GM08714 (cell line): ENCODE data around the gene PRKAB2.
"Not testable (repeated sequence)": the region's sequence is repeated elsewhere in the genome, so short reads cannot be mapped to it uniquely, and the experiment has no call there.

Source experiments
- H3K4me3 ChIP-seq: fragments of 200-500 bp; sonication (Bioruptor generic); 2 replicates; pipeline ENCODE4 v1.5.1; 2014; ENCODE audit warnings: mild to moderate bottlenecking, low read length, inconsistent platforms
- ZNF274 ChIP-seq: IDR thresholded peaks from 2 replicates; pipeline ENCODE4 v1.6.1; 2012; ENCODE audit warnings: mild to moderate bottlenecking, low read depth, low read length

Gene PRKAB2

DNA sequence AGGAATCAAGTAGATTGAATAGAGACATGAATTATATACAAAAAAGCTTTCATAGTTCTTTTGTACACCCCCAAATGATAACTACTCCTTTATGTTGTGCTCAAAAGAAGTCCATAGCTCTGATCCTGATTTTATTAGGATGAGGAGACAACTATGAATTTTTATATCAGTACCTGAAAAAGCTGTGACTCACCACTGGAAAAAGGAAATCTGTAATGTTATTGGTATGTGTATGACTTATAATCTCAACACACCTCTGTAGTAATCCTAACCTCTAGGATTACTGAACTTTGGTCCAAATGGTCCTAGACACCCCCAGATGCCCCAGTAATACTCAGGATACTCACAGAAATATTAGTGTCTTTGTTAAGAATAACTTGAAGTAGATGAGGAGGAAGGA lies 10.2 kb downstream of the PRKAB2 start:
- no peak for TF ChIP-seq ZNF274
- H3K4me3 ChIP-seq: no peak overlapping the region

- H3K4me3 ChIP-seq: not testable (repeated sequence)
These were observed 15.2 kb downstream of the PRKAB2 start for GRCh38 chr1:147157116-147157515.

DNA sequence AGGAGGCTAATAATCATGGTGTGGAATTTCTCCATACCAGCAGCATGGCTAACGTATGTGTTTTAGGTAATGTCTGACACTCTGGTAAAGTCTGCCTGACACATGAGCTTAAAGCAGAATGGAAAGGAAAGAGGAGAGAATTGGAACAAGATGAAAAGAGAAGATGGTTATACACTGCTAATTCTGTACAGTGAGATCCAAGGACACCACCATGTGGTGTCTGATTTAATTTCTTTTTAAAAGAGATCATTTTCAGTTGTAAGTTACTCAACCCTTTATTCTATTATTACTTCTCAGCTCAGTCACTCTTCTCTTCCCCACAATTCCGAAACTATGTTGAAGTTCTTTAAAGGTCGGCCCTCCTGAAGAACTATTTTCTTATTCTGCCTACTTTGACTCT lies 15.6 kb downstream of the PRKAB2 start:
- TF ChIP-seq ZNF274: no peak
- H3K4me3 ChIP-seq: no peak overlapping the region

- H3K4me3 ChIP-seq: no peak overlapping the region
- TF ChIP-seq ZNF274: no peak
These were observed 19.5 kb downstream of the PRKAB2 start for GRCh38 chr1:147152772-147153171.

GRCh38 chr1:147151244-147151643 lies 21.0 kb downstream of the PRKAB2 start:
- TF ChIP-seq ZNF274: no peak
- H3K4me3 ChIP-seq: no peak overlapping the region

- TF ChIP-seq ZNF274: no peak
- H3K4me3 ChIP-seq: no peak overlapping the region
These were observed 29.4 kb downstream of the PRKAB2 start for GRCh38 chr1:147142886-147143285.

DNA sequence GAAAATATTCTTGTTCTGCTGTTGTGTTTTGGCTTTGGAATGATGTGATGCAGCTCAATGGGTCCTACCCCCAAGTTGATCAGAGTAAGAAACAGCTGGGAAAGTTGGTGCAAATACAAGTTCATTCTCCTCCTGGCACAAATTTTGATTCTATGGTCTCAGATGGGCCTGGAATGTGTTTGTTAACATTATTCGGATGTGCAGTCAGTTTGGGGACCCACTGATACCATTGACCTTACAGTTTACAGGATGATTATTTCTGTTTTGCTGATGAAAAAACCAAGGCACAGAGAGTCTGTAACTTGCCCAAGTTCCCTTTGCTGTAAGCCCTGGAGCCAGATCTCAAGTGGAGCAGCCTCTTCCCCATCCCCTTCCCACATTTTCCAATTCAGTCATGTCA lies 41.5 kb downstream of the PRKAB2 start:
- H3K4me3 ChIP-seq: not testable (repeated sequence)

GRCh38 chr1:147129116-147129873 lies 43.0 kb downstream of the PRKAB2 start:
- TF ChIP-seq ZNF274: no peak
- no peak overlapping the region for H3K4me3 ChIP-seq

- no peak for TF ChIP-seq ZNF274
- H3K4me3 ChIP-seq: no peak overlapping the region
These were observed 48.0 kb downstream of the PRKAB2 start for GRCh38 chr1:147124266-147124665.

DNA sequence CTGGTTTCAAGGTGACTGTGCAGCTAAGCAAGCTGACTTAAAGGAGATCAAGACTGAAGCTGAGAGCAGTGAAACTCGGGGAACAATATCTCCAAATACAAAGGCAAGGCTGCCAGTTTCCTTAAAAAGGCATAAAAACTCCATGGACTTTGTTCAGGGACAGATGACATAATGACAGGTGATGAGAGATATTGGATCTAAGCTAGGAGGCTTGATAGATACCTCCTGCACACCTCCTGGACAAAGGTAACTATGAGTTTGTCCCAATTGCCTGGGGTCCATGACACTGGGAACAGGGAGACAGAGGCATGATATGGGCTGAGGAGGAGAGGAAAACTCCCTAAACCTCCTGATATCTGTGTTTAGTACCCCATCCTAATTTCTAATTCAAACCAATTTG lies 55.2 kb downstream of the PRKAB2 start:
- TF ChIP-seq ZNF274: no peak
- H3K4me3 ChIP-seq: no peak overlapping the region

GRCh38 chr1:147115496-147115895 lies 56.8 kb downstream of the PRKAB2 start:
- TF ChIP-seq ZNF274: no peak
- H3K4me3 ChIP-seq: no peak overlapping the region

DNA sequence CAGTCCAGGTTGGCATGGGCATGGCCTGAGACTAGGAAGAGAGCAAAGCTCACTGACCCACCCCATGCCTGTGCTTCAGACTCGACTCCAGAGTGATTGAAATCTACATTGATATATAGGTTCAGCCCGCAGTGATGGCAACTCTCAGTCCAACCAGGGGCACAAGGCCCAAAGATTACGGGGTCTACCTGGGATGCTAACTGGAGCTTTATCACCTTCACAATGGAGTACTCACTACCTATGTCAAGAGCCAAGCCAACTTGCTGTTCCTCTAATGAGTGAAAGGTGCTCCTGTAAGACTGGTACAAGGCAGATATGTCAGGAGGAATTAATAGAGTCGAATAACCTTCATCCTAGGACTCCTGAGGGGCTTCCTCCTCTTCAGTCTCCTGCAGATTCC lies 57.2 kb downstream of the PRKAB2 start:
- H3K4me3 ChIP-seq: not testable (repeated sequence)

DNA sequence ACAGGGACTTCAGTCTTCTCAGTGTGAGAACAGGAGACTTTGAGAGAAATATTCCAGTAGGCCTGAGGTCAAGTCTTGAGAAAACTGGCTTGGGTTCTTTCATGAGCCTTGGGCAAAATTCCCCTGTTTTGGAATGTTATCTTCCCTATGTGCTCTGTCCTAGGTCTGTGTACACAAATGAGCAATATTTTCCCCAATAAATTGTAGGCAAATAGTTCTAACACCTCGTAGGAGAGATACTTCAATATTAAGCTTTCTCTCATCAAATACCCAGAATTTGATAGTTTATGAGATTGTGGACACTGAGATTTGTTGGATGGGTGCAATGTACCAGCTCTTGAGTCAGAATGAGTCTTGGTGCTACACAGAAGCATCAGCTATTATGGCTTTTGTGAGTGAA lies 57.9 kb downstream of the PRKAB2 start:
- H3K4me3 ChIP-seq: not testable (repeated sequence)

- no peak overlapping the region for H3K4me3 ChIP-seq
- no peak for TF ChIP-seq ZNF274
These were observed 60.7 kb downstream of the PRKAB2 start for GRCh38 chr1:147111381-147112130.

DNA sequence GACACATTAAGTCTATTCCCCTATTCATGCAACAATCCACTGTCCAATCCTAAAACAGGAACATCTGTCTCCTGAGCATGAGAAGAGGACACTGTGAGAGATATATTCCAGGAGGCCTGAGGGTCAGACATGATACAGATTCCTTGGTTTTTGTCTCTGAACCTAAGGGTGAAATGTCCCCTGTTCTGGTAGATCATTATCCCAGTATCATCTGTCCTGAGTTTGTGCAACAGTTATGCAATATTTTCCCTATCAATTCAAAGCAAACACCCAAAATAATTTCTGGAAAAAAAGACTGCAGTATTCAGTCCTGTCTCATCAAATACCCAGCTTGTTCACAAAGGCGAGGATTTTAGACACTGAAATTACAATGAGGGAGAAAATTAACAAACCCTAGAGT lies 61.4 kb downstream of the PRKAB2 start:
- no peak for TF ChIP-seq ZNF274
- no peak overlapping the region for H3K4me3 ChIP-seq

DNA sequence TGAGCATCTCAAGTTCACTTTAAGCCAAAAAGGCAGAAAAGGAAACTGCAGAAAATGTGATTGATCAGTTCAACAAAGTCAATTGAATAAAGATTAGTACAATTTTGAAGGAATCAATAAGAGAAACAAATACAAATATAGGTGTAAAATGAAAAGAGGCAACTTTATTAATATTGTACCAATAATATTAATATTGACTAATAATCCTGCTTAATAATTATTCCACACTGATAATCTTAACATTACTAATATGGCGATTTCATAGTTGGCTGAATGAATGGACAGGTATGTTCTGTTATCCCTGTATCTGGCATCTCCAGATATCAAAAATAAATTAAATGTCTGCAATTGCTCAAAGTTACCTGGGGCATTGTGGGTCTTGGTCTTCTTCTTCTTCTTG lies 61.8 kb downstream of the PRKAB2 start:
- no peak for TF ChIP-seq ZNF274
- H3K4me3 ChIP-seq: no peak overlapping the region
